Medulla oblongata (tissue), 1 donor: Measurements from ENCODE around the gene SC5D.
A peak's percentile ranks its signal among the peaks of the same experiment; 100 is the strongest.

ENCODE experiments used
- DNase-seq: peaks from one replicate; pipeline ENCODE4 v3.0.0-alpha.2; 2015; ENCODE audit errors: extremely low spot score

The SC5D gene

GRCh38 chr11:121328176-121328966, 35.8 kb downstream of the SC5D start:
- no peak for DNase-seq

DNA sequence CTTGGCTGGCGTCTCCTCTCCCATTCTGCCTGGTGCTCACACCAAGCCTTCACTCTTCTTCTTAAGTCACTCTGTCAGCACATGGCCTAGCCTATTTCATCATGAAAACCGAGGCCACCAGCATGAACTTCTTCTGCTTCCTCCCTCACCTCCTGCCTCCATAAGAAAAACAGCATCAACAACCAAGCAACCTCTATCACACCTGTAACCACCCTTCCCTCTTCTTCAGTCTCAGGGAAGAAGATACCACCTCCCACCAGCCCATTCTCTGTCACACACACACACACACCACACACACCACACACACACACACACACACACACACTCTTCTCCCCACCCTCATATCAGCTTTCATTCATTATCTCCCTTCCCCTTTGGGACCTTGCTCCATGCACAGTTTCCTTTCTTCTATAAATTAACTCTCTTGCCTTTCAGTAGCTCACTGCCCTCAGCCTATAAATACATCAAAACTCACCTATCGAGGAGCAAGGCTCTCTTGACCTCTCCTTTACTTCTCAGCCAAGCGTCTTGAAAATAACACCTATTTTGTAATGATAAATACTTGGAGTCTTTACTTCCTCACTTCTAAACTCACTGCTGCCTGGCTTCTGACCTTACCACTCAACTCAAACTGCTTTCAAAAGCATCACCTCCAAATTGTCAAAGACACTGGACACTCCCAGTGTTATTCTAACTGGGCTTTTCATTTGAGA, 36.6 kb downstream of the SC5D start:
- no peak for DNase-seq

GRCh38 chr11:121329781-121330395, 37.3 kb downstream of the SC5D start:
- DNase-seq: no peak

- DNase-seq: no peak
Observed at GRCh38 chr11:121330614-121331435, 38.3 kb downstream of the SC5D start.

DNA sequence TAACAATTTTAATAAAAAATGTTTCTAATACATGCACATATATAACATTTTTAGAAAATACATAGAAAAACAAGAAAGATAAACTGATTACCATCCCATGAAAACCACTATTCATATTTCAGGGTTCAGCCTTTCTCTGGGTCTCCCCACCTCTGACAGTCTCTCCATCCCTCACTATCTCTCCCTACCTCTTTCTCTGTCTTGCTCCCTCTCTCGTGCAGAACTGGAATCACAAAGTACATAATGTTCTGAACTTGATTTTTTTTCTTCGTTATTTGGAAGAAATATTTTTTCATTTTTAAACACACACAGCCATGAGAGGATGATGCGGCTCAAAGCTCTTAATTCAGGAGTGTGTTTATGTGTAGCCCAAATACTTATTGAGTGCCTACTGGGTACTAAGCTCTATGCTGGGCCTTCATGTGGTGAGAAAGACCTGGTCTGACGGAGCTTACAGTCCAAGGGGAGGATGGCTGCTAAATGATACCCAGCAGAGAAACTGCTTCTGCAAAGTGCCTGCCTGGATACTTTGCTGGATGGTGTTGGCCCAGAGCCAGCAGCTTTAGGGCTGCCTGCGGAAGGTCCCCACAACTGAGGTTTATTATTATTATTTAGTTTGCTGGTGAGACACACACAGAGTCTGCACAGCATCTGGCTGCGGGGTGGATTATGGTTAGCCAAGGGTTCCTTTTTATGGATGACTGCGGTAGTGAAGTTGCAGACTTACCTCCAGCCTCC, 42.6 kb downstream of the SC5D start:
- no peak for DNase-seq

DNA sequence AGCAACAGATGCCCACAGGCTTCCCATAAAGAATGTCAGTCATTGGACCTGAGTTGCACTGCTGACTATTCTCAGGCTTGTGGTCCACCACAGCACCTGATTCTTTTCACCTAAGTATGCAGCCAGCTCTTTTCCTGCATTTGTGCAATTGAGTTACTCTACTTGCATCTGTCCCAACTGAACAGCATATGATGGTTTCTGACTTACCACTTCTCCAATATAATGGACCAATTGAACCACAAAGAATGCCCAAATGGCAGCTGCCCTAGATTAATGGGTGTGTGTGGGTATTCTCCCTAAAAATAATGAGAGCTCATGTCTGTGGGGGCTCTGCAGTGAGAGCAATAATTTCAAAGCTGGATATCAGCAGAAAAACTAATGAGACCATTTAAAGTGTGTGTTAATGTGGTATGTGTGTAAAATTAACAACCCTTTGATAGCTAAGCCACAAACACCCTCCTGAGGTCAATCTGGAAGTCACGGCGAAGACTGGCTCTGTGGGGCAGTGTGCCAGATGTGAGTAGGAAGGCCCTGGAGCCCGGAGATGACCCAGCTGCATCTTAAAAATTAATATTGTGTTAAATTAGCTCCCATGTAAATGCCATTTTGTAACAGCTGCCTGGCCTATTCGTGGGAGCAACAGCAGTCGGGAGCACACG, 43.8 kb downstream of the SC5D start:
- no peak for DNase-seq

- DNase-seq: no peak
Observed at GRCh38 chr11:121337078-121337477, 44.5 kb downstream of the SC5D start.

GRCh38 chr11:121337740-121338272, 45.2 kb downstream of the SC5D start:
- DNase-seq: peak; percentile 87

DNA sequence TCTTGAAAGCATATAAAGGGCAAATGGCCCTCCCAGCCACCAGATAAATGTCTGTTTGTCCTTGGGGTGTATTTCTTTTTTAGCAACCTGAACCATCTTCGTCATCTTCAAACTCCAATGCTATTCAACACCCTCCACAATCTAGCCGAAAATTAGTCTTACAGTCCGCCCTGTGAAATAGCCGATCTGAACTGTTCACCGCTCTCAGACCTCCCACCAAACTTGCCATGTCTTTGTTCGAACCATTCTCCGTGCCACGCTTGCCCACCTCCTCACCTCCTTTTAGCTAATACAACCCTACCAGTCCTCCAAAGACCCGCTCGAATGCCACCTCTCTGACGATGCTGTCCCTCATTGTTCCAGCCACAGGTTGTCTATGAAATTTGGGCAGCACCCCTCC, 46.0 kb downstream of the SC5D start:
- no peak for DNase-seq

DNA sequence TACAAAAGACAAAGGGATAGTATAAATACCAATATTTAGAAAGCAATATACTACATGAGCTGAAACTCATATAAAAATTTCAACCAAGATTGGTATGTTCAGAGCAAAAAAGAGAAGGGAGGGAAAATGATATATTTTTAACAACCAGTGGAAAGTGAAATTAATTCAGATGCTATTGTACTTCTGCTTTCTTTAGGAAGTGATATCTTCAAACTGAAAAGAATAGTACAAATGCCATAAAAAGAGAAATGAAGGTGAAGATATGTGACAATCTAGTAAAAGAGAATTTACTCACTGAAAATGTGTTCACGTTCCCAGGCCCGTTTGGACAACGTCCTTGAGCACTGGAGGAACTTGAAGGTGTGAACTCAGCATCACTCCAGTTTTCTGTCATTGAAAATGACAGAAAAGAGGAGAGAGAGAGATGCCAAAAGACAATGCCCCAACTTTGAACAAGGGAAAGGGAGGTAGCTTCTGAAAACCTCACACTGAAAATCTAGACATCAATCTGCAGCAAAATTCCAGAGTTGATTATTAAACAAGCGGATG, 47.5 kb downstream of the SC5D start:
- DNase-seq: no peak

GRCh38 chr11:121341609-121342008, 49.0 kb downstream of the SC5D start:
- DNase-seq: no peak

DNA sequence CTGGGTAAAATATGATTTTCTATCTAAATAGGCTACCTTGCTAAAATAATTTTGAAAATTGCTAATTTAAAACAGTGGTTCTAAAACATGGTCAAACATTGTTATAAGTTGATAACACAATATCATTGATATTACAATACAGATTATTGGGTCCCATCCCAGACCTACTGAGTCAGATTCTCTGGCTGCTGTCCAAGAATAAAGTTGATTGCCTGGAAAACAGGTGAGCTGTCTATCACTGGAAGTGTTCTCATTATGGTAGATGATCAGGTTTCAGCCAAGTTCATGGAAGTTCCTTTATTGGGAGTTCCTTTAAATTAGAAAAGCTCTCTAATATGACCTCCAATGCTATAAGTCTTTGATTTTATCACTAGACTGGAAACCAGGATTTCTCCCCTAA, 52.3 kb downstream of the SC5D start:
- no peak for DNase-seq

DNA sequence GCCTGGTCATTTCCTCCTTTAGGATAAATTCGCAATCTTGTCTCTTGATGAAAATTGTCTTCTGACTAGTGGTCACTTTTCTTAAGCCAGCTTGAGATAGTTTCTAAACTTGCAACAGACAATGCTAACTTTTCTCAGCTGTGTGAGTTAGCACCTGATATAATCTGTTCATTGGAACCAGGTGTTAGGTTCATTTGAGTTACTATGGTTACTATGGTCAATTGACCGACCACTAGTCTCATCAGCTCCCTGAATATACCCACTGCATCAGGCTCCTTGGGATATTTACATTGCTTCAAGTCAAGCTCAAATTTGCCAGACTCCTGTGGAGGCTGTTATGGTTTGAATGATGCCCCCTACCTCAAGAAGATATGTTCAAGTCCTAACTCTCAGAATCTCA, 54.5 kb downstream of the SC5D start:
- no peak for DNase-seq

DNA sequence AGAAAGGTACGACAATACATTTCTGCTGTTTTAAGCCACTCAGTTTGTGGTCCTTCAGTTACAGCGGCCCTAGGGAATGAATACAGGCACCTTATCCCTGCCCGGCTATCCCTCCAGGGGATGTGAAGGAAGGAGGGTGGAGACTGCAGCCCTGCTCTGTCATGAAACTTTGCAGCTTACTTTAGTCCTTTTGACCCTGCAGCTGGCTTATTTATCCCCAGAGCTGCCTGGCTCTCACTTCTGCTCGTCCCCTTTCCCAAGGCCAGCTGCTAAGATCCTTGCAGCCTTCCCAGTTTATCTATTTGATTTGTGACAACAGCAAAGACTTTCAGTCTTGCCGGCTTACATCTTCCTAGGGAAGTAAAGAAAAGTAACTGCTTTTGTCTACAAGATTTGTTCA, 55.2 kb downstream of the SC5D start:
- no peak for DNase-seq

GRCh38 chr11:121348220-121348875, 55.8 kb downstream of the SC5D start:
- DNase-seq: no peak

- no peak for DNase-seq
Observed at GRCh38 chr11:121349790-121350189, 57.2 kb downstream of the SC5D start.

GRCh38 chr11:121350314-121351082, 57.9 kb downstream of the SC5D start:
- peak; percentile 31 for DNase-seq

- no peak for DNase-seq
Observed at GRCh38 chr11:121351083-121351630, 58.6 kb downstream of the SC5D start.
